ENCODE measurements around the gene ATRNL1. TPM values are rescaled to one million over a fixed set of nuclear protein-coding genes. Genes with fewer than 3 reads are reported as not detected.

The ATRNL1 gene
- total and polyA plus RNA-seq, 2 of the 8 experiments (the other 6 are each of a cell fraction or from before 2014, with no cell fraction given) = 5.1 to 17.6 TPM

GRCh38 chr10:115727129-115727528, 634.0 kb downstream of the ATRNL1 start:
- Histone ChIP-seq H3K23me2 (ENCODE audit: low read depth, low read length) (no peaks in the 10 kb centered on the region), H3K9ac (replicated peaks in 1 of 4; ENCODE audit: extremely low read depth in 1 of 4, low read depth in 3 of 4, low read length in 3 of 4) (no peak overlapping the region), H2AFZ (ENCODE audit: low read length) (no peak overlapping the region), H3K79me2 (ENCODE audit: control insufficient read depth in 1 of 2, insufficient read depth in 2 of 2, low read length in 2 of 2) (no peaks in the 10 kb centered on the region), H4K20me1 (replicated peaks in 1 of 2; ENCODE audit: control insufficient read depth in 1 of 2, insufficient read depth in 2 of 2, low read length in 2 of 2) (no peaks in the 10 kb centered on the region), H3K27me3 (replicated peaks in 1 of 4; ENCODE audit: control insufficient read depth in 3 of 4, extremely low read depth in 1 of 4, insufficient read depth in 3 of 4, low read length in 3 of 4) (no peaks in the 10 kb centered on the region), H4K5ac (ENCODE audit: insufficient read length, low read depth, low read length) (no peak overlapping the region), H3K4me3 (ENCODE audit: extremely low read depth in 1 of 4, insufficient read depth in 2 of 4, low read depth in 3 of 4, low read length in 4 of 4) (no peak overlapping the region), H2BK20ac (ENCODE audit: low read length) (no peak overlapping the region), H4K8ac (ENCODE audit: extremely low read depth, insufficient read depth, low read length) (no peak overlapping the region), H3K4me2 (ENCODE audit: insufficient read depth in 1 of 2, low read depth in 2 of 2, low read length in 2 of 2) (no peak overlapping the region), H3K9me3 (ENCODE audit: insufficient read depth in 2 of 2, low read depth in 1 of 2, low read length in 1 of 2) (no peaks in the 10 kb centered on the region), H3K4me1 (replicated peaks in 1 of 4; ENCODE audit: control insufficient read depth in 3 of 4, insufficient read depth in 4 of 4, low read length in 3 of 4) (no peaks in the 10 kb centered on the region), H4K91ac (replicated peaks; ENCODE audit: insufficient read length, low read length) (no peak overlapping the region), H2AK5ac (ENCODE audit: low read depth, low read length) (no peak overlapping the region), H3K18ac (ENCODE audit: extremely low read depth, low read length) (no peak overlapping the region), H3K36me3 (ENCODE audit: control insufficient read depth in 2 of 4, insufficient read depth in 4 of 4, low read length in 3 of 4) (no peaks in the 10 kb centered on the region), H2BK15ac (ENCODE audit: low read length) (no peak overlapping the region), H2BK5ac (ENCODE audit: low read depth, low read length) (no peak overlapping the region), H3K56ac (replicated peaks; ENCODE audit: insufficient read length, low read depth, low read length) (no peak overlapping the region), H2BK12ac (ENCODE audit: low read depth, low read length) (no peak overlapping the region), H2BK120ac (replicated peaks; ENCODE audit: low read depth, low read length) (no peak overlapping the region), H3K14ac (ENCODE audit: insufficient read length) (no peak overlapping the region), H3K27ac (ENCODE audit: low read depth, low read length) (no peak overlapping the region), H3K23ac (ENCODE audit: insufficient read length) (no peak overlapping the region), H3K79me1 (ENCODE audit: low read depth, low read length) (no peaks in the 10 kb centered on the region), H3K4ac (replicated peaks; ENCODE audit: insufficient read length, low read depth, low read length) (no peak overlapping the region)
- WGBS, 2 experiments (ENCODE audit: extremely low coverage in 1 of 2, insufficient coverage in 1 of 2, insufficient read length in 1 of 2, insufficient replicate concordance in 2 of 2, low coverage in 1 of 2, low lambda C conversion rate in 2 of 2, missing lambda C conversion rate in 1 of 2) = 98% methylated on average over 5 of the region's 5 CpGs; no CpG with 5 or more reads in 1 of the 2 experiments
- POLR2A ChIA-PET (ENCODE audit: partially characterized antibody) = no interaction called here
- CTCF ChIA-PET (ENCODE audit: partially characterized antibody) = interaction anchor here (0.6 to 1.8 kb wide), 3 partner anchors 15 to 351 kb away, joined by 3 to 5 read pairs (median 5); no protein-coding TSS in a partner anchor
- no peak for DNase-seq (ENCODE audit: low read depth in 1 of 2, low spot score in 2 of 2)
- no peak for FAIRE-seq
- TF ChIP-seq SIRT6 (IDR thresholded peaks at IDR 0.05; ENCODE audit: low read length) (no peak), EP300 (IDR thresholded peaks at IDR 0.05; ENCODE audit: borderline replicate concordance in 1 of 2, low read depth in 2 of 2, low read length in 2 of 2) (no peak), CTBP2 (IDR thresholded peaks at IDR 0.05; ENCODE audit: borderline replicate concordance, insufficient read depth, insufficient read length, low read length) (no peak), RBBP5 (IDR thresholded peaks at IDR 0.05; ENCODE audit: borderline replicate concordance, low read depth, low read length) (no peak), E2F6 (IDR thresholded peaks at IDR 0.05) (no peak), RAD21 (IDR thresholded peaks at IDR 0.05 in 1 of 2, conservative IDR thresholded peaks at IDR 0.05 in 1 of 2; ENCODE audit: low read depth in 2 of 2, low read length in 2 of 2) (no peak), USF2 (IDR thresholded peaks at IDR 0.05; ENCODE audit: low read length) (no peak), NRF1 (IDR thresholded peaks at IDR 0.05; ENCODE audit: low read depth, low read length) (no peak), SIN3A (conservative IDR thresholded peaks at IDR 0.05 in 1 of 2, IDR thresholded peaks at IDR 0.05 in 1 of 2; ENCODE audit: low read depth in 1 of 2, low read length in 2 of 2) (no peak), EGR1 (IDR thresholded peaks at IDR 0.05; ENCODE audit: borderline replicate concordance, low read depth, low read length) (no peak), KDM1A (IDR thresholded peaks at IDR 0.05; ENCODE audit: borderline replicate concordance, low read length) (no peak), CEBPB (IDR thresholded peaks at IDR 0.05; ENCODE audit: low read depth, low read length) (no peak)

All from H1 (cell line).